GM12878 (cell line): ENCODE measurements around the gene CDC42BPA.

Experiments
- CEBPB ChIP-seq, 2 experiments: fragments of 150-350 bp in 1 of 2; IDR thresholded peaks; 2 replicates each; pipeline ENCODE4 v1.6.1; 2012 to 2014; ENCODE audit warnings: low read depth in 2 of 2, low read length in 2 of 2, borderline replicate concordance in 1 of 2, inconsistent platforms in 1 of 2
- CTCF ChIP-seq, 3 experiments: IDR thresholded peaks in 2 of 3; conservative IDR thresholded peaks in 1 of 3; 2 replicates each; pipeline ENCODE4 v1.5.1; 2011; ENCODE audit warnings: low read depth in 3 of 3, low read length in 3 of 3, mild to moderate bottlenecking in 3 of 3, control low read depth in 2 of 3, moderate library complexity in 2 of 3, inconsistent platforms in 1 of 3, mixed read lengths in 1 of 3; ENCODE audit not compliant: control insufficient read depth in 2 of 3, insufficient read depth in 1 of 3; ENCODE audit errors: extremely low read depth in 1 of 3
- HCFC1 ChIP-seq: fragments of 150-350 bp; IDR thresholded peaks from 2 replicates; pipeline ENCODE4 v1.6.1; 2014; ENCODE audit warnings: low read length
- PAX5 ChIP-seq: IDR thresholded peaks from 2 replicates; pipeline ENCODE4 v1.6.1; 2011; ENCODE audit warnings: low read depth, low read length, borderline replicate concordance
- POLR2A ChIP-seq: IDR thresholded peaks from 2 replicates; pipeline ENCODE4 v1.6.1; 2011; ENCODE audit warnings: low read depth, mild to moderate bottlenecking, low read length
- POLR2AphosphoS2 ChIP-seq: IDR thresholded peaks from 2 replicates; pipeline ENCODE4 v1.6.1; 2011; ENCODE audit warnings: low read depth, mild to moderate bottlenecking, low read length, improper control_type of control experiment, moderate library complexity
- POLR2AphosphoS5 ChIP-seq: IDR thresholded peaks from 2 replicates; pipeline ENCODE4 v1.6.1; 2011; ENCODE audit warnings: mild to moderate bottlenecking, low read length, inconsistent platforms
- RAD21 ChIP-seq: IDR thresholded peaks from 2 replicates; pipeline ENCODE4 v1.6.1; 2011; ENCODE audit warnings: mild to moderate bottlenecking, low read depth, low read length, moderate library complexity; ENCODE audit not compliant: insufficient read depth

GRCh38 chr1:226987179-226987536 is 331.1 kb downstream of the CDC42BPA start:
- TF ChIP-seq POLR2AphosphoS2 (no peak), CTCF (IDR thresholded peaks at IDR 0.05 in 2 of 3, conservative IDR thresholded peaks at IDR 0.05 in 1 of 3; ENCODE audit: control insufficient read depth in 2 of 3, extremely low read depth in 1 of 3, insufficient read depth in 1 of 3, low read depth in 3 of 3, low read length in 3 of 3) (no peak), CEBPB (IDR thresholded peaks at IDR 0.05; ENCODE audit: borderline replicate concordance in 1 of 2, low read depth in 2 of 2, low read length in 2 of 2) (no peak), PAX5 (no peak), POLR2A (no peak), HCFC1 (no peak), RAD21 (no peak), POLR2AphosphoS5 (no peak)
